AG04450 (cell line): ENCODE measurements around the gene PPP2R2C. TPM values are rescaled to one million over a fixed set of nuclear protein-coding genes. Genes with fewer than 3 reads are reported as not detected.
A peak's percentile ranks its signal among the peaks of the same experiment; 100 is the strongest.

Experiments used
- CTCF ChIA-PET: fragments of 300-600, 350-600 bp; formaldehyde crosslinking; extraction: SDS; loops from one replicate; lab custom pipeline; 2022; ENCODE audit warnings: antibody characterized with exemption, inconsistent platforms; lab: Charles Lee
- POLR2A ChIA-PET: fragments of 350-600 bp; formaldehyde crosslinking; extraction: SDS; loops from one replicate; lab custom pipeline; 2021; ENCODE audit warnings: antibody characterized with exemption, inconsistent platforms; lab: Yijun Ruan, JAX
- DNase-seq: peaks from one replicate; pipeline ENCODE4 v3.0.0-alpha.2; 2011; ENCODE audit warnings: low read depth, low spot score
- H3K27ac ChIP-seq: one replicate; pipeline ENCODE4 v1.5.1; 2012; ENCODE audit warnings: low read depth, low read length, control low read depth
- H3K27me3 ChIP-seq: one replicate; pipeline ENCODE4 v1.6.0; 2012; ENCODE audit warnings: low read length; ENCODE audit not compliant: control insufficient read depth, insufficient read depth
- H3K4me3 ChIP-seq: 2 replicates; pipeline ENCODE4 v1.5.1; 2011; ENCODE audit warnings: mild to moderate bottlenecking, low read depth, low read length, control low read depth
- H3K9me3 ChIP-seq: 2 replicates; pipeline ENCODE4 v1.5.1; 2012; ENCODE audit warnings: low read length; ENCODE audit not compliant: control insufficient read depth, insufficient read depth
- polyA plus RNA-seq: library from polyadenylated mRNA; depleted of rRNA; stranded (reverse); fragments of >200 nt; gene quantifications from 2 replicates; pipeline ENCODE4 v1.2.3, GENCODE V29; 2011; rRNA removed
- TF ChIP-seq, protein P1 (sequence below): IDR thresholded peaks from 2 replicates; pipeline ENCODE4 v1.5.1; 2011; ENCODE audit warnings: low read depth, low read length, control low read depth, inconsistent platforms

Gene PPP2R2C
- polyA plus RNA-seq, 1 experiment = 0.07 TPM

DNA sequence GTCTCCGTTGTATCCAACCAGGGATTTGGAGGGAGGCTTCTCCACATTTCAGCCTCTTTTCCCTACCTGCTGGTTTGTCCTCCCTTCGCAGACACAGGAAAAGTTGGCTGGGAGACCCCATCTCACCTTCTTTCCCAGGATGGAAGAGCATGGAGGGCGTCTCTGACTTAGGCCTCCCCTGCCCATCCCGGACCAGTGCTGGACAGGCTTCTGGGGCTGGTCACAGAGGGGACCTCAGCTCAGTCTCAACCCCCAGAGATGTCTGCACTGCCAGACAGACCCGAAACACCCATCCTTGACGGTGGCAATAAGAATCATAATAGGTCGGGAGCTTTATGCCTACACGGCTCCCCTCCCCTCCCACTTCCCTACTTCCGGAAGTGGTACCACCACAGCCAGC lies 201.2 kb downstream of the PPP2R2C start:
- POLR2A ChIA-PET = no interaction called here
- TF ChIP-seq, protein P1, sequence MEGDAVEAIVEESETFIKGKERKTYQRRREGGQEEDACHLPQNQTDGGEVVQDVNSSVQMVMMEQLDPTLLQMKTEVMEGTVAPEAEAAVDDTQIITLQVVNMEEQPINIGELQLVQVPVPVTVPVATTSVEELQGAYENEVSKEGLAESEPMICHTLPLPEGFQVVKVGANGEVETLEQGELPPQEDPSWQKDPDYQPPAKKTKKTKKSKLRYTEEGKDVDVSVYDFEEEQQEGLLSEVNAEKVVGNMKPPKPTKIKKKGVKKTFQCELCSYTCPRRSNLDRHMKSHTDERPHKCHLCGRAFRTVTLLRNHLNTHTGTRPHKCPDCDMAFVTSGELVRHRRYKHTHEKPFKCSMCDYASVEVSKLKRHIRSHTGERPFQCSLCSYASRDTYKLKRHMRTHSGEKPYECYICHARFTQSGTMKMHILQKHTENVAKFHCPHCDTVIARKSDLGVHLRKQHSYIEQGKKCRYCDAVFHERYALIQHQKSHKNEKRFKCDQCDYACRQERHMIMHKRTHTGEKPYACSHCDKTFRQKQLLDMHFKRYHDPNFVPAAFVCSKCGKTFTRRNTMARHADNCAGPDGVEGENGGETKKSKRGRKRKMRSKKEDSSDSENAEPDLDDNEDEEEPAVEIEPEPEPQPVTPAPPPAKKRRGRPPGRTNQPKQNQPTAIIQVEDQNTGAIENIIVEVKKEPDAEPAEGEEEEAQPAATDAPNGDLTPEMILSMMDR = no peak
- no peak for DNase-seq
- CTCF ChIA-PET = interaction anchor here (1.2 to 19.8 kb wide), 3 partner anchors 13 to 57 kb away, joined by 4 to 310 read pairs (median 25); no protein-coding TSS in a partner anchor
- peak overlapping the region; percentile 82 for H3K4me3 ChIP-seq
- no peaks in the 10 kb centered on the region; the same call in 1 of the 2 replicates for H3K9me3 ChIP-seq
- peaks cover 5% of the 10 kb centered on the region for H3K27me3 ChIP-seq
- no peak overlapping the region for H3K27ac ChIP-seq

DNA sequence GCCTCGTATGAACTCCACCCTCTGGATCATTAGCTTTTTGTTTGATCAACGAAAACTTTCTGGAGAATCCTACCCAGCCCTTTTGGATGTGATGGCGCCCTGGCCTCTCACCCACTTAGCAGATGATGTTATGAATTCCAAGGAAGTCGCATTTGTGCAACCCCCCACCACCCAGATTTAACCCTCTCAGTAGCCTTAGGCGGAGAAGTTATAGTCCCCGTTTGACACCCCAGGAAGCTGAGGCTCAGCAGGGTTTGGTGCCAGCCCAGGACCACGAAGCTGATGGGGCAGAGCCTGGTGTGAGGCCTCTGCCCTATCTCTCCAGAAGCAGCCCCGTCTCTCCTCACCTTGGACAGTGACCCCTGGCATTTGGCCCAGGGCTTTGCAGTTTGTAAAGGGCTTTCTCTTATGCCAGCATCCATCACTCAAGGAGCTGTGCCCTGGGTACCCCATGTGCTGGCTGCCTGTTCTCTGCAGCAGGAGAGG lies 201.7 kb downstream of the PPP2R2C start:
- peaks cover 7% of the 10 kb centered on the region for H3K27me3 ChIP-seq
- DNase-seq = no peak
- H3K27ac ChIP-seq = no peak overlapping the region
- CTCF ChIA-PET = interaction anchor here (0.9 to 19.8 kb wide), 4 partner anchors 13 to 58 kb away, joined by 3 to 310 read pairs (median 14); no protein-coding TSS in a partner anchor
- no peaks in the 10 kb centered on the region; the same call in 1 of the 2 replicates for H3K9me3 ChIP-seq
- TF ChIP-seq, protein P1 = no peak
- peak overlapping the region; percentile 82 for H3K4me3 ChIP-seq
- POLR2A ChIA-PET = no interaction called here

Other genes with a start within 250 kb of the PPP2R2C start
- gene WFS1, start 202.8 kb downstream of the PPP2R2C start, polyA plus RNA-seq = 46.8 and 64.6 TPM in 2 replicates
- 22.8 and 28.1 TPM in 2 replicates for gene MAN2B2, start 102.6 kb upstream of the PPP2R2C start, polyA plus RNA-seq
- gene MRFAP1, start 168.1 kb upstream of the PPP2R2C start, polyA plus RNA-seq = 252 and 298 TPM in 2 replicates
- 0.40 TPM in 1 of 2 replicates, not detected in the other for gene S100P, start 221.3 kb upstream of the PPP2R2C start, polyA plus RNA-seq
- 70.6 and 96.5 TPM in 2 replicates for gene MRFAP1L1, start 237.3 kb upstream of the PPP2R2C start, polyA plus RNA-seq
- gene BLOC1S4, start 243.6 kb upstream of the PPP2R2C start, polyA plus RNA-seq = 14.5 and 15.4 TPM in 2 replicates